ENCODE results near the gene FEM1A.

GRCh38 chr19:4755459-4755858, 36.1 kb upstream of the FEM1A start:
- TF ChIP-seq MAX (IDR thresholded peaks at IDR 0.05; ENCODE audit: insufficient read depth, insufficient read length) (no peak), EZH2 (IDR thresholded peaks at IDR 0.05; ENCODE audit: borderline replicate concordance, low read depth, low read length, severe bottlenecking) (no peak), CTCF (IDR thresholded peaks at IDR 0.05; ENCODE audit: extremely low read depth in 1 of 2, insufficient read depth in 1 of 2, low read depth in 1 of 2, low read length in 2 of 2) (no peak), POLR2AphosphoS5 (IDR thresholded peaks at IDR 0.05; ENCODE audit: insufficient read depth, low read depth, low read length) (no peak), POLR2A (IDR thresholded peaks at IDR 0.05; ENCODE audit: low read depth, low read length) (no peak)

Data from endothelial cell of umbilical vein (primary cell).